K562 (cell line): ENCODE data around the gene NOL8. TPM values are rescaled to one million over a fixed set of nuclear protein-coding genes. Genes with fewer than 3 reads are reported as not detected.
A peak's percentile ranks its signal among the peaks of the same experiment; 100 is the strongest.

Experiments
- CREB3L1 ChIP-seq: fragments of 450-650 bp; IDR thresholded peaks from 2 replicates; pipeline ENCODE4 v1.6.1; 2014; ENCODE audit warnings: low read depth, mild to moderate bottlenecking, moderate library complexity, borderline replicate concordance
- CREM ChIP-seq: IDR thresholded peaks from 2 replicates; pipeline ENCODE4 v1.6.1; 2014; ENCODE audit warnings: antibody characterized with exemption, low read depth
- DPF2 ChIP-seq: fragments of 450-650 bp; IDR thresholded peaks from 2 replicates; pipeline ENCODE4 v1.6.1; 2016
- E2F3 ChIP-seq: fragments of 250-450 bp; sonication (Bioruptor Pico); IDR thresholded peaks from 2 replicates; pipeline ENCODE4 v1.4.0; 2020; ENCODE audit warnings: mild to moderate bottlenecking
- FIP1L1 ChIP-seq: fragments of 200-400 bp; formaldehyde crosslinking; IDR thresholded peaks from 2 replicates; pipeline ENCODE4 v1.6.1; 2018; ENCODE audit warnings: mild to moderate bottlenecking, low read depth, low read length; ENCODE audit not compliant: poor library complexity, severe bottlenecking
- GABPB1 ChIP-seq: sonication (generic); formaldehyde crosslinking; IDR thresholded peaks from 2 replicates; pipeline ENCODE4 v1.8.0; 2022; ENCODE audit warnings: mild to moderate bottlenecking, missing genetic modification reagents
- GTF2E2 ChIP-seq: fragments of 200-800 bp; sonication (Bioruptor generic); IDR thresholded peaks from 2 replicates; pipeline ENCODE4 v1.6.1; 2016; ENCODE audit warnings: missing genetic modification characterization, missing compliant biosample characterization
- IRF1 ChIP-seq: sonication (generic); formaldehyde crosslinking; IDR thresholded peaks from 2 replicates; pipeline ENCODE4 v1.8.0; 2022; ENCODE audit warnings: missing genetic modification reagents, mild to moderate bottlenecking, borderline replicate concordance
- MITF ChIP-seq: IDR thresholded peaks from 2 replicates; pipeline ENCODE4 v1.6.1; 2014; ENCODE audit warnings: antibody characterized with exemption
- PRDM10 ChIP-seq: fragments of 450-650 bp; IDR thresholded peaks from 2 replicates; pipeline ENCODE4 v1.6.1; 2018; ENCODE audit not compliant: partially characterized antibody
- TFAP4 ChIP-seq: sonication (generic); formaldehyde crosslinking; IDR thresholded peaks from 2 replicates; pipeline ENCODE4 v1.8.0; 2022; ENCODE audit warnings: missing genetic modification reagents, mild to moderate bottlenecking, moderate library complexity, borderline replicate concordance
- THAP7 ChIP-seq: fragments of 250-450 bp; sonication (Bioruptor Pico); IDR thresholded peaks from 2 replicates; pipeline ENCODE4 v1.5.0; 2021
- ZBTB12 ChIP-seq: fragments of 250-450 bp; sonication (Bioruptor Pico); IDR thresholded peaks from 2 replicates; pipeline ENCODE4 v1.4.0; 2020
- ZNF217 ChIP-seq: sonication (generic); formaldehyde crosslinking; IDR thresholded peaks from 2 replicates; pipeline ENCODE4 v1.8.0; 2022; ENCODE audit warnings: mild to moderate bottlenecking, missing genetic modification reagents
- ZSCAN29 ChIP-seq: fragments of 450-650 bp; IDR thresholded peaks from 2 replicates; pipeline ENCODE4 v1.6.1; 2017
- ZZZ3 ChIP-seq: fragments of 450-650 bp; IDR thresholded peaks from 2 replicates; pipeline ENCODE4 v1.6.1; 2016; ENCODE audit warnings: antibody characterized with exemption, mild to moderate bottlenecking, moderate library complexity
- polyA plus RNA-seq, 8 experiments: library from polyadenylated mRNA; depleted of rRNA in 4 of 8; stranded (reverse) in 5 of 8; unstranded in 3 of 8; fragments of >200 nt; fragmentation: Nextera tagmentation in 2 of 8; fragmentation: Illumina TruSeq in 1 of 8; extraction: Ambion mirVana in 2 of 8; extraction: Trizol in 1 of 8; gene quantifications; 2 replicates each; pipeline versions ENCODE4 v1.2.1 to v1.2.3, GENCODE V29; 2011 to 2014; ENCODE audit warnings: inconsistent platforms in 1 of 8, missing spikeins in 1 of 8
- total RNA-seq, 7 experiments: library from RNA; depleted of rRNA in 6 of 7; stranded (reverse); fragments of >200 nt in 6 of 7; fragmentation: Illumina TruSeq in 2 of 7; extraction: Trizol in 2 of 7; gene quantifications; 2 replicates each; pipeline versions ENCODE4 v1.2.1 to v1.2.3, GENCODE V29; 2011 to 2021; ENCODE audit warnings: low replicate concordance in 1 of 7

The NOL8 gene
- total and polyA plus RNA-seq, 9 of the 15 experiments (the other 6 are each of a cell fraction or from before 2014, with no cell fraction given), result 51.3 to 91.5 (median 58.7) TPM

GRCh38 chr9:92293452-92294296 lies 31.5 kb downstream of the NOL8 start, which contains the start of gene IARS1 (continued):
- TF ChIP-seq IRF1 (CRISPR knock-in tag) (peak; percentile 41; the same call in 1 of the 2 replicates), DPF2 (0 out of 2 replicates have a peak, but pooled peaks have one; percentile 48), CREB3L1 (peak; percentile 97), TFAP4 (peak; percentile 85), ZBTB12 (CRISPR knock-in tag) (peak; percentile 76), ZZZ3 (no peak), CREM (peak; percentile 98), THAP7 (CRISPR knock-in tag) (0 out of 2 replicates have a peak, but pooled peaks have one; percentile 74), ZSCAN29 (peak; percentile 85), ZNF217 (CRISPR knock-in tag) (no peak), GABPB1 (peak; percentile 82), PRDM10 (no peak), FIP1L1 (peak; percentile 87), GTF2E2 (tag) (peak; percentile 76; the same call in 1 of the 2 replicates), MITF (0 out of 2 replicates have a peak, but pooled peaks have one; percentile 24), E2F3 (0 out of 2 replicates have a peak, but pooled peaks have one; percentile 62)
